GM23248 (cell line): ENCODE measurements around the gene DDIAS.

Experiments
- EZH2 ChIP-seq: fragments of 200-600 bp; sonication (generic); IDR thresholded peaks from 2 replicates; pipeline ENCODE4 v1.6.1; 2018; ENCODE audit warnings: antibody characterized with exemption, mild to moderate bottlenecking; ENCODE audit not compliant: insufficient read depth, poor library complexity, severe bottlenecking
- EZH2phosphoT487 ChIP-seq: fragments of 200-600 bp; sonication (generic); IDR thresholded peaks from 2 replicates; pipeline ENCODE4 v1.6.1; 2018; ENCODE audit warnings: antibody characterized with exemption, moderate library complexity, mild to moderate bottlenecking, low read depth; ENCODE audit not compliant: insufficient read depth

GRCh38 chr11:82855616-82856015 lies 45.9 kb upstream of the DDIAS start:
- TF ChIP-seq EZH2phosphoT487 (no peak), EZH2 (no peak)
